Subcutaneous adipose tissue (tissue), 4 donors: ENCODE data around the gene SHBG. TPM values are rescaled to one million over a fixed set of nuclear protein-coding genes. Genes with fewer than 3 reads are reported as not detected.

Experiments used
- CTCF ChIP-seq: fragments of 450-650 bp; IDR thresholded peaks from one replicate; pipeline ENCODE4 v1.5.1; 2016; ENCODE audit warnings: low read depth, mild to moderate bottlenecking, control low read depth, antibody characterized with exemption, moderate library complexity
- total RNA-seq, 4 donors: library from RNA; depleted of rRNA; stranded (reverse); fragments of >200 nt; gene quantifications; one replicate each; pipeline ENCODE4 v1.1.0, GENCODE V29; 2016

Gene SHBG
- total RNA-seq, 4 donors from 2014 or later, result 0.44 to 2.1 (median 1.1) TPM

GRCh38 chr17:7627250-7628121 lies 2.4 kb upstream of the SHBG start, which contains the start of gene SAT2:
Gene SAT2, minus strand, starts transcription at chr17:7627821. Its CDS starts 186 bp downstream, at chr17:7627635.
- TF ChIP-seq CTCF, result no peak

- TF ChIP-seq CTCF, result no peak
Observed at GRCh38 chr17:7631398-7632380, 1.8 kb downstream of the SHBG start.

GRCh38 chr17:7632492-7632894 lies 2.6 kb downstream of the SHBG start:
- TF ChIP-seq CTCF, result no peak

GRCh38 chr17:7633093-7633492 lies 3.2 kb downstream of the SHBG start:
- TF ChIP-seq CTCF, result no peak

- no peak for TF ChIP-seq CTCF
Observed at GRCh38 chr17:7634384-7634783, 4.4 kb downstream of the SHBG start.

- TF ChIP-seq CTCF, result no peak
Observed at GRCh38 chr17:7636163-7636562, 6.2 kb downstream of the SHBG start.

GRCh38 chr17:7640783-7641182 lies 10.8 kb downstream of the SHBG start:
- TF ChIP-seq CTCF, result no peak
